Measurements from ENCODE around the gene CACNB4. TPM values are rescaled to one million over a fixed set of nuclear protein-coding genes. Genes with fewer than 3 reads are reported as not detected.
A peak's percentile ranks its signal among the peaks of the same experiment; 100 is the strongest.
"Not testable (repeated sequence)": the region's sequence is repeated elsewhere in the genome, so short reads cannot be mapped to it uniquely, and the experiment has no call there.

CACNB4 gene
- total and polyA plus RNA-seq, 12 donors = 0.09 to 0.95 (median 0.38) TPM

GRCh38 chr2:151881342-151881741 lies 217.5 kb downstream of the CACNB4 start:
- H3K9me3 ChIP-seq = no peaks in the 10 kb centered on the region
- WGBS, 2 donors = 85 to 86% methylated on average over 7 of the region's 7 CpGs
- no peak overlapping the region for H3K27ac ChIP-seq
- intact Hi-C loops (cut with DNase I) = no loop called here
- no peaks in the 10 kb centered on the region for H3K27me3 ChIP-seq
- DNase-seq (no peak), ATAC-seq (no peak)
- TF ChIP-seq, protein P1, sequence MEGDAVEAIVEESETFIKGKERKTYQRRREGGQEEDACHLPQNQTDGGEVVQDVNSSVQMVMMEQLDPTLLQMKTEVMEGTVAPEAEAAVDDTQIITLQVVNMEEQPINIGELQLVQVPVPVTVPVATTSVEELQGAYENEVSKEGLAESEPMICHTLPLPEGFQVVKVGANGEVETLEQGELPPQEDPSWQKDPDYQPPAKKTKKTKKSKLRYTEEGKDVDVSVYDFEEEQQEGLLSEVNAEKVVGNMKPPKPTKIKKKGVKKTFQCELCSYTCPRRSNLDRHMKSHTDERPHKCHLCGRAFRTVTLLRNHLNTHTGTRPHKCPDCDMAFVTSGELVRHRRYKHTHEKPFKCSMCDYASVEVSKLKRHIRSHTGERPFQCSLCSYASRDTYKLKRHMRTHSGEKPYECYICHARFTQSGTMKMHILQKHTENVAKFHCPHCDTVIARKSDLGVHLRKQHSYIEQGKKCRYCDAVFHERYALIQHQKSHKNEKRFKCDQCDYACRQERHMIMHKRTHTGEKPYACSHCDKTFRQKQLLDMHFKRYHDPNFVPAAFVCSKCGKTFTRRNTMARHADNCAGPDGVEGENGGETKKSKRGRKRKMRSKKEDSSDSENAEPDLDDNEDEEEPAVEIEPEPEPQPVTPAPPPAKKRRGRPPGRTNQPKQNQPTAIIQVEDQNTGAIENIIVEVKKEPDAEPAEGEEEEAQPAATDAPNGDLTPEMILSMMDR (IDR thresholded peaks at IDR 0.05) = no peak
- peaks cover 0 to 17% (median 6%) of the 10 kb centered on the region in 9 donors for H3K4me1 ChIP-seq
- no peak overlapping the region for H3K4me3 ChIP-seq
- no peaks in the 10 kb centered on the region for H3K36me3 ChIP-seq

- 98% methylated on average over 4 of the region's 4 CpGs for WGBS, 2 donors
- intact Hi-C loops (cut with DNase I) = no loop called here
- no peaks in the 10 kb centered on the region for H3K9me3 ChIP-seq
- H3K27me3 ChIP-seq = no peaks in the 10 kb centered on the region
- no peaks in the 10 kb centered on the region for H3K36me3 ChIP-seq
- H3K27ac ChIP-seq = no peak overlapping the region
- peaks cover 0 to 15% (median 6%) of the 10 kb centered on the region in 9 donors for H3K4me1 ChIP-seq
- TF ChIP-seq, protein P1 (IDR thresholded peaks at IDR 0.05) = no peak
- DNase-seq (no peak), ATAC-seq (no peak)
- H3K4me3 ChIP-seq = no peak overlapping the region
These were observed 218.3 kb downstream of the CACNB4 start for GRCh38 chr2:151880586-151880985.

GRCh38 chr2:151878655-151879563 lies 219.9 kb downstream of the CACNB4 start:
- peak overlapping the region in 5 of 10 donors; percentile 10 to 36 (median 27) for H3K27ac ChIP-seq
- TF ChIP-seq, protein P1 (IDR thresholded peaks at IDR 0.05) = no peak
- DNase-seq = no peak
- no peaks in the 10 kb centered on the region for H3K27me3 ChIP-seq
- H3K36me3 ChIP-seq = no peaks in the 10 kb centered on the region
- peaks cover 0 to 15% (median 6%) of the 10 kb centered on the region in 9 donors for H3K4me1 ChIP-seq
- 66 to 77% methylated on average over 2 of the region's 2 CpGs for WGBS, 2 donors
- no peaks in the 10 kb centered on the region for H3K9me3 ChIP-seq
- ATAC-seq = peak in 7 of 8 donors; percentile 31 to 71 (median 67)
- intact Hi-C loops (cut with DNase I) = no loop called here
- no peak overlapping the region for H3K4me3 ChIP-seq

- TF ChIP-seq, protein P1 (IDR thresholded peaks at IDR 0.05) = no peak
- Histone ChIP-seq H3K4me3 (no peak overlapping the region), H3K36me3 (no peaks in the 10 kb centered on the region), H3K27ac (no peak overlapping the region), H3K4me1 (peaks cover 0 to 15% (median 6%) of the 10 kb centered on the region in 9 donors), H3K27me3 (no peaks in the 10 kb centered on the region), H3K9me3 (no peaks in the 10 kb centered on the region)
- ATAC-seq (no peak), DNase-seq (no peak)
- intact Hi-C loops (cut with DNase I) = no loop called here
These were observed 220.6 kb downstream of the CACNB4 start for GRCh38 chr2:151878204-151878603.

DNA sequence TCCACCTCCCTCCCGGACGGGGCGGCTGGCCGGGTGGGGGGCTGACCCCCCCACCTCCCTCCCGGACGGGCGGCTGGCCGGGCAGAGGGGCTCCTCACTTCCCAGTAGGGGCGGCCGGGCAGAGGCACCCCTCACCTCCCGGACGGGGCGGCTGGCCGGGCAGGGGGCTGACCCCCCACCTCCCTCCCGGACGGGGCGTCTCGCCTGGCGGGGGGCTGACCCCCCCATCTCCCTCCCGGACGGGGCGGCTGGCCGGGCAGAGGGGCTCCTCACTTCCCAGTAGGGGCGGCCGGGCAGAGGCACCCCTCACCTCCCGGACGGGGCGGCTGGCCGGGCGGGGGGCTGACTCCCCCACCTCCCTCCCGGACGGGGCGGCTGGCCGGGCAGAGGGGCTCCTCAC lies 223.2 kb downstream of the CACNB4 start:
- H3K27ac ChIP-seq; H3K4me3 ChIP-seq; H3K36me3 ChIP-seq; DNase-seq; H3K27me3 ChIP-seq; ATAC-seq; H3K9me3 ChIP-seq; intact Hi-C loops (cut with DNase I): not testable (repeated sequence)
- 75 to 89% methylated on average over 4 to 23 of the region's 34 CpGs for WGBS, 2 donors
- peaks cover 0 to 15% (median 6%) of the 10 kb centered on the region in 9 donors for H3K4me1 ChIP-seq

Measured in heart right ventricle (tissue), 16 donors.